Activated B cell treated with CpG ODN at 0.5 μM for 24 hours (primary cell): ENCODE results near the gene REELD1. TPM values are rescaled to one million over a fixed set of nuclear protein-coding genes. Genes with fewer than 3 reads are reported as not detected.

ENCODE experiments used
- ATAC-seq: fragments of 200-7000 bp; cut with Tn5 transposase; one replicate; pipeline ENCODE4 v1.10.0; 2021; ENCODE audit warnings: low read depth, mild to moderate bottlenecking, moderate library complexity
- CTCF ChIA-PET: fragments of 350-600 bp; sonication (Branson Sonifier 250); formaldehyde crosslinking; loops from one replicate; lab custom pipeline; 2021; ENCODE audit warnings: antibody characterized with exemption; lab: Charles Lee
- POLR2A ChIA-PET: fragments of 350-600 bp; sonication (Branson Sonifier 250); formaldehyde crosslinking; loops from one replicate; lab custom pipeline; 2021; ENCODE audit warnings: antibody characterized with exemption; lab: Charles Lee
- DNase-seq: peaks from one replicate; pipeline ENCODE4 v3.0.0; 2022
- H3K27ac Mint-ChIP-seq: one replicate; pipeline ENCODE4 v1.8.0; 2020; ENCODE audit warnings: mixed read lengths
- H3K27me3 Mint-ChIP-seq: one replicate; pipeline ENCODE4 v1.8.0; 2021; ENCODE audit warnings: mixed read lengths
- H3K36me3 Mint-ChIP-seq: one replicate; pipeline ENCODE4 v1.8.0; 2021; ENCODE audit warnings: low read depth, mixed read lengths
- H3K4me1 Mint-ChIP-seq: one replicate; pipeline ENCODE4 v1.8.0; 2021; ENCODE audit warnings: mixed read lengths
- H3K4me3 Mint-ChIP-seq: one replicate; pipeline ENCODE4 v1.8.0; 2020; ENCODE audit warnings: mild to moderate bottlenecking, mixed read lengths
- H3K9me3 Mint-ChIP-seq: one replicate; pipeline ENCODE4 v1.8.0; 2020; ENCODE audit warnings: mixed read lengths
- CTCF ChIP-seq: fragments of 200-600 bp; IDR thresholded peaks from one replicate; pipeline ENCODE4 v1.8.0; 2022; ENCODE audit warnings: antibody characterized with exemption, mild to moderate bottlenecking
- intact Hi-C: fragments of 100-400 bp; cut with micrococcal nuclease; formaldehyde crosslinking; loops from one replicate; pipeline ENCODE4 v1.15.1; 2024
- total RNA-seq: library from RNA; stranded (reverse); gene quantifications from 2 replicates; pipeline ENCODE4 v1.2.3, GENCODE V29; 2022

The REELD1 gene
- total RNA-seq, 1 donor from 2014 or later, result 2.6 TPM

- ChIA-PET POLR2A (no interaction called here), CTCF (interaction anchor here (1.0 to 1.4 kb wide), 3 partner anchors 13 to 853 kb away, joined by 3 to 5 read pairs (median 4); no protein-coding TSS in a partner anchor)
- DNase-seq, result no peak
- no peak overlapping the region for H3K27ac Mint-ChIP-seq
- no peaks in the 10 kb centered on the region for H3K9me3 Mint-ChIP-seq
- no peak overlapping the region for H3K4me3 Mint-ChIP-seq
- no peaks in the 10 kb centered on the region for H3K36me3 Mint-ChIP-seq
- intact Hi-C loops, result loop anchor here (2.0 kb wide), 1 partner anchor 149 kb away; no protein-coding TSS in a partner anchor
- no peak for TF ChIP-seq CTCF
- peaks cover 12% of the 10 kb centered on the region for H3K4me1 Mint-ChIP-seq
- no peaks in the 10 kb centered on the region for H3K27me3 Mint-ChIP-seq
- ATAC-seq, result no peak
Observed at GRCh38 chr4:146243883-146244277, 29.5 kb downstream of the REELD1 start.

GRCh38 chr4:146244496-146244895 is 30.2 kb downstream of the REELD1 start:
- Mint-ChIP-seq H3K27me3 (no peaks in the 10 kb centered on the region), H3K27ac (no peak overlapping the region), H3K9me3 (no peaks in the 10 kb centered on the region), H3K36me3 (no peaks in the 10 kb centered on the region), H3K4me3 (no peak overlapping the region), H3K4me1 (peaks cover 12% of the 10 kb centered on the region)
- DNase-seq (no peak), ATAC-seq (no peak)
- ChIA-PET POLR2A (no interaction called here), CTCF (interaction anchor here (1.4 kb wide), 1 partner anchor 852 kb away, joined by 4 read pairs; no protein-coding TSS in a partner anchor)
- intact Hi-C loops, result no loop called here
- TF ChIP-seq CTCF, result no peak

- no peak for ATAC-seq
- H3K4me3 Mint-ChIP-seq, result no peak overlapping the region
Observed at GRCh38 chr4:146245246-146245645, 30.9 kb downstream of the REELD1 start.

GRCh38 chr4:146245850-146246249 is 31.5 kb downstream of the REELD1 start:
- no peak overlapping the region for H3K4me3 Mint-ChIP-seq
- POLR2A ChIA-PET, result no interaction called here
- H3K4me1 Mint-ChIP-seq, result peaks cover 12% of the 10 kb centered on the region
- CTCF ChIA-PET, result no interaction called here
- ATAC-seq (no peak), DNase-seq (no peak)
- no peak for TF ChIP-seq CTCF
- no peaks in the 10 kb centered on the region for H3K9me3 Mint-ChIP-seq
- no peaks in the 10 kb centered on the region for H3K27me3 Mint-ChIP-seq
- no peak overlapping the region for H3K27ac Mint-ChIP-seq
- intact Hi-C loops, result no loop called here
- H3K36me3 Mint-ChIP-seq, result no peaks in the 10 kb centered on the region

More at GRCh38 chr4:146245246-146245645, 30.9 kb downstream of the REELD1 start:
- ChIA-PET CTCF (no interaction called here), POLR2A (no interaction called here)
- no peak for TF ChIP-seq CTCF
- DNase-seq, result no peak
- no peak overlapping the region for H3K27ac Mint-ChIP-seq
- no peaks in the 10 kb centered on the region for H3K27me3 Mint-ChIP-seq
- H3K9me3 Mint-ChIP-seq, result no peaks in the 10 kb centered on the region
- H3K36me3 Mint-ChIP-seq, result no peaks in the 10 kb centered on the region
- peaks cover 12% of the 10 kb centered on the region for H3K4me1 Mint-ChIP-seq
- intact Hi-C loops, result no loop called here

GRCh38 chr4:146246381-146246780 is 32.0 kb downstream of the REELD1 start:
- intact Hi-C loops, result no loop called here
- no peak for TF ChIP-seq CTCF
- no peak overlapping the region for H3K27ac Mint-ChIP-seq
- no peaks in the 10 kb centered on the region for H3K27me3 Mint-ChIP-seq
- no peak for ATAC-seq
- H3K36me3 Mint-ChIP-seq, result no peaks in the 10 kb centered on the region
- peaks cover 12% of the 10 kb centered on the region for H3K4me1 Mint-ChIP-seq
- POLR2A ChIA-PET, result no interaction called here
- no peak overlapping the region for H3K4me3 Mint-ChIP-seq
- DNase-seq, result no peak
- H3K9me3 Mint-ChIP-seq, result no peaks in the 10 kb centered on the region
- CTCF ChIA-PET, result no interaction called here
